NCI-H1105 treated with DMSO at 0.1 percent for 48 hours (cell line): ENCODE measurements around the gene OVCH1.
"Not testable (repeated sequence)": the region's sequence is repeated elsewhere in the genome, so short reads cannot be mapped to it uniquely, and the experiment has no call there.

ENCODE experiments used
- DNase-seq: peaks from one replicate; lab custom pipeline; 2025; lab: John Stamatoyannopoulos, UW

Gene OVCH1

GRCh38 chr12:29503283-29503682 is 5.8 kb upstream of the OVCH1 start:
- no peak for DNase-seq

GRCh38 chr12:29499235-29499634 is 1.7 kb upstream of the OVCH1 start:
- DNase-seq: no peak

GRCh38 chr12:29492891-29493290 is 4.6 kb downstream of the OVCH1 start:
- DNase-seq: no peak

GRCh38 chr12:29486972-29487371 is 10.5 kb downstream of the OVCH1 start:
- no peak for DNase-seq

- DNase-seq: no peak
Measured at GRCh38 chr12:29463198-29463597, 34.3 kb downstream of the OVCH1 start.

GRCh38 chr12:29460082-29460481 is 37.4 kb downstream of the OVCH1 start:
- DNase-seq: peak; percentile 31

- DNase-seq: peak; percentile 51
Measured at GRCh38 chr12:29455087-29455486, 42.4 kb downstream of the OVCH1 start.

DNA sequence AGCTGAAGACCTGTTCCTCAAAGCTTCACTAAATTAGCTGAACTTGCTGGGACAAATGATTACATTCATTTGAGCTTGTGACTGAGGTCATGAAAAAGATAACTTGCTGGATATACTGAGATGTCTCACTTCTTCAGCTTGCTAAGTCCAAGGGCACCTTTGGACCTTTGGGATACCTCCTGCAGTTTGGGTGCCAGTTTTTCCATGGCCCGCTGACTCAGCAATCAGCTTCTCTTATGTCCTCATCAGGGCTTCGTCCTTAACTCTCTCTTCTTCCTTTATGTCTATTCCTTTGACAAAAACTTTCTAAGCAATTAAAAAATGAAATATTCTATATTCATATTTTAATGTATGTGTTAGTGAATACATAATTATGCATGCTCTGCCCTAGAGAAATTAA is 45.6 kb downstream of the OVCH1 start:
- no peak for DNase-seq

GRCh38 chr12:29448157-29448556 is 49.3 kb downstream of the OVCH1 start:
- no peak for DNase-seq

DNA sequence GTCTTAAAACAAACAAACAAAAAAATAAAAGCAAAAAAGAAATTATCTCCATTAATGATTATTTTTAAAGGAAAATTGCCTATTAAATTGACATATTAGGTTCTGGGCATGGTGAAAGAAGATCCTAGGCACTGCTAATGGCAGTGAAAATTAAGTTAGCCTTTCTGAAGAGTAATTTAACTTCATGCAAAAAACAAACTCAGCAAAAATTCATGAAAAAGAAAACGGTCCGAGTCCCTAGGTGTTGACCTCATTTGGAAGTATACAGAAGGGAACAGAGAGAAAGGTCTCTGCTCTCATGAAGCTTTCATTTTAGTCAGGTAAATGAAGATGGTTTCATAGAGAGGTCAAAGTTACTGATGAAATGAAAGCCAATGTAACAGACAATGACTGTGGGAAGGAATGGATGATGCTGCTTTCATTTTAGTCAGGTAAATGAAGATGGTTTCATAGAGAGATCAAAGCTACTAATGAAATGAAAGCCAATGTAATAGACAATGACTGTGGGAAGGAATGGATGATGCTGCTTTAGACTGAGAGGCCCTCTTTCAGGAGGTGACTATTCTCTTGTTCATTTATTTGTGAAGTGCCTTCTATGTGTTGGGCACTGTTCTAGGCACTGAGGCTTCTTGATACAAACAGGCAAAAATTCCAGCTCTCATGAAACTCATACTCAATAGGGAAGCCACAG is 50.1 kb downstream of the OVCH1 start:
- DNase-seq: no peak

DNA sequence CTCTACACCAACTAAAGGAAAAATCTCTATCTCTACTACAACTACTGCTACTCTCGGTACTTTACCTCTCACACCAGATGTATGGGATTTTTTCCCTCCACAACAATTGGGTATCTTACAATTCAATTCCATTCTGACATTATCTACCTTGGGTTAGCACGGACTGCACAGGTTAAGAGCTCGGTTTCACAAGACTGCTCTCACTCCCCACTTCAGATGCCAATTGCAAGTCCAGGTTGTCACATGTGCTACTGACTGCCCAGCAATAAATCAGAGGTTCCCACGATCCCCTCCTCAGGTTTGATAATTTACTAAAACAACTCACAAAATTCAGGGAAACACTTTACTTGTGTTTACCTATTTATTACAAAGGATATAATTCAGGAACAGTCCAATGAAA is 58.0 kb downstream of the OVCH1 start:
- no peak for DNase-seq

DNA sequence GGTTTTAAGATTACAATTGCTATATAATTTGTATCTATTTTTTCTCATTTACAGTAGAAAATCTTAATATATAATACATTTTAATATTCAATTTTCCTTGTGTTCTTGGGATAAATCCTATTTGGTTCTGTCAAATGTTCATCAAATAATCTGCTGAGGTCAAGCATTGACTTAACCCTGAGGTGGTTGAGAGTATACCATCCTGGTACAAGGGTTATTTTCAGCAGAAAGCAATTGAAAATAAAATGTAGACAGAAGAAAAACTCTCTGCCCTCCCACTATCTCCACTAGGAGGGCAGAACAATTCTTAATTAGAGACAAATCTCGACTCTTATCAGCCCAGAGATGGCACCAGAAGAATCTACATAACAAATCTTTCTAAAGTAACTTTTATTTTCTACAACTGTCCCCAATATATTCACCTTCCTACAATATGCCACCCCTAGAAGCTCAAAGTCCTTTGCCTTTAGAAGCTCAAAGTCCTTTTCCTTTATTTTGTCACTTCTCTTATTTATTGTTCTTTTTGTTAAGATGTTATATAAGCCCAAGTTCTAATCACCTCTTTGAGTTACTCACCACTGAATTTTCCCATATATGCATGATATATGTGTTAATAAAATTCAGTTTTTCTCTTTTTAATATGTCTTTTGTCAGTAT is 58.6 kb downstream of the OVCH1 start:
- DNase-seq: no peak

DNA sequence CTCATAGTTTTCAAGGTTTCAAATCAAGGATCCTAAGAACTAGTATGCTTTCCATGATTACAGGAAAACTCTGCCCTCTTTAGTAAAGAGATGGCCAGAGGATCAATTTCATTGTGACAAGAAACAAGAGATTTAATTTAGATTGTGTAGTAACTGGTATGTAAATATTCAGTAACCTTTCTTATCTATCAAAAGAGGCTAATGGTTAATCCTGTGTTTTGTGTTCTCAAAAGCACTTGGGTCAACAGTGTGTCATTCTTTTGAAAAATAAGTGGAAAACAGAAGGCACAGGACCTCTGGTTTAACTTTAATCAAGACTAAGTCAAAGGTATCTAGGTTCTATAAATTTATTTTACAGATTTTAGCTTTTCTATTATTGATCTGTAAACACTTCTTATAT is 59.9 kb downstream of the OVCH1 start:
- DNase-seq: no peak

GRCh38 chr12:29436815-29437214 is 60.7 kb downstream of the OVCH1 start:
- DNase-seq: not testable (repeated sequence)

DNA sequence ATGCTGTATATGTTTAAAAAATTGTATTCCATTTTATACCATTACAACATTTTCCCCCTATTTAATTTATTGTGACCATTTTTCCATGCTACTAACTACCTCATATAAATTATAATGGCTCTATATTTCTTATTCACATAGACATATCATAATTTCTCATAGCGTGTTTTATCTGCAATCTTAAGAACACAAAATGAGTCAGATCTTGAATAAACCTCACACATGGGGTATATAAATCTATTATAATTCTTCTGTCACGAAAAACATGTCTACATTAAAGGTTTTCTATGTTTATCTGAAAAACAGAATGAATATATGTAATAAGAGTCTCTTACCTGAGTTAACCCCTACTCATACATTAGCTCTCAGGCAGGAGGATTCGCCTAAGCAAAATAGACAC is 66.0 kb downstream of the OVCH1 start:
- no peak for DNase-seq

GRCh38 chr12:29430716-29431044 is 66.8 kb downstream of the OVCH1 start:
- DNase-seq: no peak

- DNase-seq: no peak
Measured at GRCh38 chr12:29429999-29430715, 67.3 kb downstream of the OVCH1 start.

- DNase-seq: no peak
Measured at GRCh38 chr12:29428633-29429032, 68.9 kb downstream of the OVCH1 start.

DNA sequence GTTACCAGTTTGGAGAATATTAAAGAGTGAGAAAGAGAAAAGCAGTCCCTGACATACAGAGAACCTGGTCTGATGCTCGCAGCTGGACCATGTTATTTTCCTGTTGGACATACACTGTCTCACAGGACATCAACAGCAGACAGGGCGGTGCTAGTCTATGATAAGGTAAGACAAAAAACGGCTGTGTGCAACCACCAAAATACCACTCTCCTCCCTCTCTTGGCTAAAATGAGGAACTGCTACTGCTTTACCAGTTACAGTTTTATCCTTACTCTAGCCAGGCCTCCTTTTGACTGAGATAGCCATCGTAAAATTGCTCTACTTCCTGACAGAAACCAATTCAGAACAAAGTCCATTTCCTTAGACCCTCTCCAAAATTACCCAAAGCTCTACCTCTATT is 69.5 kb downstream of the OVCH1 start:
- no peak for DNase-seq

GRCh38 chr12:29426498-29426897 is 71.0 kb downstream of the OVCH1 start:
- no peak for DNase-seq

DNA sequence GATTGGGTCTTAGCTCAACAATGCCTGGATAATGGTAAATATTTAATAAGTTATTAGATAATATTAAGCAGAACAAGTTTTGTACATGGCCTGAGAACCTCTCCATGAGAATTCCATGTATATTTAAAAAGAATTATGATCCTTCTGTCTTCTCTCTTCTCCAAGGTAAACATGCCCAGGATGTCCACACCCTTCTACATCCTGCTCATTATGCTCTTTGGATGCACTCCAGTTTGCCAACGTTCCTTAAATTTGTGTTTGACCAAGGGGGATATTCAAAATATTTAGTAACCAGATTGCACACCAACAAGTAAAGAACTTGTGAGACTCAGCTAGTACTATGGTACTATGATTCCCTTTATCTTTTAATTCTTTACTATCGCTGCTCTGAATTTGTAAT is 71.8 kb downstream of the OVCH1 start:
- no peak for DNase-seq

DNA sequence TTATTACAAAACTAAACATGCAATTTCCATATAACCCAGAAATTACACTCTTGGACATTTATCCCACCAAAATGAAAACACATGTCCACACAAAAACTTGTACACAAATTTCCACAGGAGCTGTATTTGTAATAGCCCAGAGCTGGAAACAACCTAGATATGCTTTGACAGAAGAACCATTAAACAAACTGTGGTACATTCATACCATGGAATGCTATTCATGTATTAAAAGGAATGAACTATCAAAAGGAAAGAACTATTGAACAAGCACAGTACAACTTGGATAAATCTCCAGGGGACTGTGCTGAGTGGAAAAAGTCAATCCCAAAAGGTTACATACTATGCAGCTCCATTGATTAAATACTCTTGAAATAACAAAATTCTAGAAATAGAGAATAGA is 80.7 kb downstream of the OVCH1 start:
- DNase-seq: no peak

GRCh38 chr12:29415111-29415510 is 82.4 kb downstream of the OVCH1 start:
- no peak for DNase-seq
